Measurements from ENCODE around the gene FMO4. TPM values are rescaled to one million over a fixed set of nuclear protein-coding genes. Genes with fewer than 3 reads are reported as not detected.

Gene FMO4, protein sequence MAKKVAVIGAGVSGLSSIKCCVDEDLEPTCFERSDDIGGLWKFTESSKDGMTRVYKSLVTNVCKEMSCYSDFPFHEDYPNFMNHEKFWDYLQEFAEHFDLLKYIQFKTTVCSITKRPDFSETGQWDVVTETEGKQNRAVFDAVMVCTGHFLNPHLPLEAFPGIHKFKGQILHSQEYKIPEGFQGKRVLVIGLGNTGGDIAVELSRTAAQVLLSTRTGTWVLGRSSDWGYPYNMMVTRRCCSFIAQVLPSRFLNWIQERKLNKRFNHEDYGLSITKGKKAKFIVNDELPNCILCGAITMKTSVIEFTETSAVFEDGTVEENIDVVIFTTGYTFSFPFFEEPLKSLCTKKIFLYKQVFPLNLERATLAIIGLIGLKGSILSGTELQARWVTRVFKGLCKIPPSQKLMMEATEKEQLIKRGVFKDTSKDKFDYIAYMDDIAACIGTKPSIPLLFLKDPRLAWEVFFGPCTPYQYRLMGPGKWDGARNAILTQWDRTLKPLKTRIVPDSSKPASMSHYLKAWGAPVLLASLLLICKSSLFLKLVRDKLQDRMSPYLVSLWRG
- 16.1 and 40.0 TPM in 2 replicates for total RNA-seq

DNA sequence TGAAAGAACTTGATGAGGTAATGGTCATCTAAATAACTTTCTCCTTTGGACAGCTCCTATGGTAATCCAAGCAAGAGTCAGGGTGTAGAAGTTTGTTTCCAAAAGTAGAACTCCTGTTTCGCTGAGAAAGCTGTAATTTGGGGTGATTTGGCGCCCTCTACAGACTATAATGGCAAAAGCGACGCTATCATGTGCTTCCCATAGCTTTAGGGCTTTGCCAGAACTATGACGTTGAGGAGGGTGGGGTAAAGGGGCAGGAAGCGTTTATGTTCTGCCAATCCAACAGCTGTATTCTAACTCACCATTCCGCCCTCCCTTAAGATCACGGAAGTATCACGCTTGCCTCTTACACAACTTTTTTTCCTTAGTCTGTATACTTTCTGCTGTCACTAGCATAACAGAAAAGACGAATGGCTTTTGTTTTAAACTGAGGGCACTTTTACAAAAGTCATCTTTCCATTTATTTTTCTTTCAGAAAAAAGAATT, at the start of gene FMO4:
TSS of gene FMO4 (plus strand) at position 349 of the 486 bp plus-strand sequence. CDS start 5,643 bp downstream, outside the sequence.

Small RNA genes within 50 kb of the gene (small RNA-seq; reads per million reads assigned to genes)
- not detected for gene SRP14P4

Other genes starting within 250 kb of the FMO4 start
- 0.16 and 0.61 TPM in 2 replicates for gene FMO3, start 223.3 kb upstream of the FMO4 start, total RNA-seq
- gene FMO2, start 128.9 kb upstream of the FMO4 start, total RNA-seq, result 6.2 and 12.0 TPM in 2 replicates
- 3.4 and 5.8 TPM in 2 replicates for gene FMO1, start 65.7 kb upstream of the FMO4 start, total RNA-seq
- 57.9 TPM in 2 replicates for gene PRRC2C, start 171.3 kb downstream of the FMO4 start, total RNA-seq